BJ (cell line): Measurements from ENCODE around the gene ERCC6L2. TPM values are rescaled to one million over a fixed set of nuclear protein-coding genes. Genes with fewer than 3 reads are reported as not detected.

ENCODE experiments used
- CTCF ChIA-PET: fragments of 350-600 bp; formaldehyde crosslinking; extraction: SDS; loops from one replicate; lab custom pipeline; 2021; ENCODE audit warnings: antibody characterized with exemption, inconsistent platforms; lab: Yijun Ruan, JAX
- POLR2A ChIA-PET: fragments of 300-600 bp; sonication (Branson Sonifier 250); formaldehyde crosslinking; extraction: SDS; loops from one replicate; lab custom pipeline; 2021; ENCODE audit warnings: antibody characterized with exemption; lab: Charles Lee
- DNase-seq: peaks from one replicate; pipeline ENCODE4 v3.0.0-alpha.2; 2011; ENCODE audit warnings: low read depth
- H3K27me3 ChIP-seq: 2 replicates; pipeline ENCODE4 v1.6.0; 2011; ENCODE audit warnings: low read length; ENCODE audit not compliant: control insufficient read depth, insufficient read depth
- H3K36me3 ChIP-seq: 2 replicates; pipeline ENCODE4 v1.5.1; 2011; ENCODE audit warnings: low read length; ENCODE audit not compliant: control insufficient read depth, insufficient read depth
- H3K4me3 ChIP-seq: 2 replicates; pipeline ENCODE4 v1.5.1; 2011; ENCODE audit warnings: low read depth, mild to moderate bottlenecking, control low read depth, low read length
- polyA plus RNA-seq: library from polyadenylated mRNA; depleted of rRNA; stranded (reverse); fragments of >200 nt; gene quantifications from 2 replicates; pipeline ENCODE4 v1.2.3, GENCODE V29; 2011
- TF ChIP-seq, protein P1 (sequence below): IDR thresholded peaks from 2 replicates; pipeline ENCODE4 v1.5.1; 2011; ENCODE audit warnings: low read depth, mild to moderate bottlenecking, control low read depth, inconsistent platforms, low read length, moderate library complexity; ENCODE audit not compliant: insufficient read depth

The ERCC6L2 gene
- polyA plus RNA-seq, 1 experiment = 12.0 TPM

DNA sequence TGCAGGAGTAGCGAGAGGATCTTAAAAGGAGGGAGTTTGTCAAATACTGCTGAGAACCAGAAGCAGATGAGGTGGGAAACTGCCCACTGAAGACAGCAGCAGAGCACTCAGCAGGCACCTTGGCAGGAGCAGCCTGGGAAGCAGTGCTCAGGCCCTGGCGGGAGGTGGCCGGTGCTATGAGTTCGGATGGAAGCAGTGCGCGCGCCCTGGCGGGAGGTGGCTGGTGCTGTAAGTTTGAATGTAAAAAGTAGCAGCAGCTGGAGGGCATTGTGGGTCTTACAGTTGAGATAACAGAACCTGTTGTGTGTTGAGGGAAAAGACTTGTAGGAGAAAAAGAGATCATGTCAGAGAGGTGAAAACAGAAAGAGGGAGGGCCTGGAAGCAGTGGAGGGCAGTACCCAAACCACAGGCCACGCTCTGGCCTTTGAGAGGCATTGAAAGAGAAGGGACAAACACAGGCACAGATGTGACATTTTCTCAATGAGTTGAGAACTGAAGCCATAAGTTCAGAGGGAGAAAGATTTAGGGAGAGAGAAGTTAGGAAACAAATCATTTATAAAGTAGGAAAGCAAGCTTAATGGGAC lies 130.9 kb downstream of the ERCC6L2 start:
- CTCF ChIA-PET = interaction anchor here (1.0 to 1.8 kb wide), 2 partner anchors 18 to 279 kb away, joined by 3 read pairs; no protein-coding TSS in a partner anchor
- no peak for DNase-seq
- POLR2A ChIA-PET = no interaction called here
- TF ChIP-seq, protein P1, sequence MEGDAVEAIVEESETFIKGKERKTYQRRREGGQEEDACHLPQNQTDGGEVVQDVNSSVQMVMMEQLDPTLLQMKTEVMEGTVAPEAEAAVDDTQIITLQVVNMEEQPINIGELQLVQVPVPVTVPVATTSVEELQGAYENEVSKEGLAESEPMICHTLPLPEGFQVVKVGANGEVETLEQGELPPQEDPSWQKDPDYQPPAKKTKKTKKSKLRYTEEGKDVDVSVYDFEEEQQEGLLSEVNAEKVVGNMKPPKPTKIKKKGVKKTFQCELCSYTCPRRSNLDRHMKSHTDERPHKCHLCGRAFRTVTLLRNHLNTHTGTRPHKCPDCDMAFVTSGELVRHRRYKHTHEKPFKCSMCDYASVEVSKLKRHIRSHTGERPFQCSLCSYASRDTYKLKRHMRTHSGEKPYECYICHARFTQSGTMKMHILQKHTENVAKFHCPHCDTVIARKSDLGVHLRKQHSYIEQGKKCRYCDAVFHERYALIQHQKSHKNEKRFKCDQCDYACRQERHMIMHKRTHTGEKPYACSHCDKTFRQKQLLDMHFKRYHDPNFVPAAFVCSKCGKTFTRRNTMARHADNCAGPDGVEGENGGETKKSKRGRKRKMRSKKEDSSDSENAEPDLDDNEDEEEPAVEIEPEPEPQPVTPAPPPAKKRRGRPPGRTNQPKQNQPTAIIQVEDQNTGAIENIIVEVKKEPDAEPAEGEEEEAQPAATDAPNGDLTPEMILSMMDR = no peak
- Histone ChIP-seq H3K27me3 (no peaks in the 10 kb centered on the region), H3K36me3 (peaks cover 5% of the 10 kb centered on the region), H3K4me3 (no peak overlapping the region)

DNA sequence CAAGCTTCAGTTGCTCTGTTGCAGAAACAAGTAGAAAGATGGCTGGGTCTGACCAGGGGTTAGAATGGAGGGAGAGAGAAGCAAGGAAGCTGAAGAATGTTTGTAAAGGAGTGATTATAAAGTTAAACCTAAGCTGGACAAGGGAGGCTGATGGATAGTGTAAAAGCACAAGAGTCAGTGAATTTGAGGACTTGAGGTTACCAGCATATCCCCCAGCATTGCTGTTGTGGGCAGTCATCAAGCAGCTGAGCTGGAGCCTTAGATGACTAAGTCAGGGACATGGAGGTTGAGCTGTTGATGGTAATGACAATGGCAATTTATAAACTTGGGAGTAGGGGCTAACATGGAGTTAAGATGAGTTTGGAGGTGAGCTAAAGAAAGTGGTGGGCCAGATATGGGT lies 131.5 kb downstream of the ERCC6L2 start:
- POLR2A ChIA-PET = no interaction called here
- Histone ChIP-seq H3K4me3 (no peak overlapping the region), H3K27me3 (no peaks in the 10 kb centered on the region), H3K36me3 (peaks cover 5% of the 10 kb centered on the region)
- DNase-seq = no peak
- CTCF ChIA-PET = interaction anchor here (1.0 to 1.8 kb wide), 2 partner anchors 18 to 280 kb away, joined by 3 read pairs; no protein-coding TSS in a partner anchor
- TF ChIP-seq, protein P1 = no peak

DNA sequence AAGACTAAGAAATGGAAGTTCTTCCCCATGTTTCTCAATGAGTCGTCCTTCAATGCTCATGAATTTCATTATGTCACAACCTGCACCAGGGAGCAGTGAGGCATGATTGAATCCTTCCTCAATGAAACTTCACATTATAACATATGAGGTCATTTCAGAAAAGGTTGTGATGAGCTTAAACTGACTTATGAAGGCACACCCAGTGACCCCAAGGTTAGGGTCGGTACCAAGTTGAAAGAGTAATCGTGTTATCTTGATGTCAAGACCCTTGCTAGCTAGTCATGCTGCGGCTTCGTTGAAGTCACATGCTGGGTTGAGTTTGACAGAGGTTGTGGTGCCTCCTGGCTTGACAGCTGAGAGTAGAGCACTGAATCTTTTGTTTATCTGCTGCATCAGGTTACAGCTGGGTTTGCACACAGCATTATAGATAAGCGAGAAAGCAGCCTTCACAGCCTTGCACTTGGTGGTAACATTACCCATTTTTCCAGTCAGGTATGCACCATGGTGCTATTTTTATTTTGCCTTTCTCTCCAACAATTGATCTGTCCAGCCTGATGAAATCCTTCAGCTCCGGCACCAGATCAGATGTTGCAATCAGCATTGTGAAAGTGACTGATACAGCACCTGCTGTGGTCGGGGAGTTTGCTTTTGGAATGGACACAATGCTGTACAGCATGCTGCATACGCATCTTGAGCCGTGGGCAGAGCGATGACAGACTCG lies 133.2 kb downstream of the ERCC6L2 start:
- TF ChIP-seq, protein P1 = no peak
- Histone ChIP-seq H3K4me3 (no peak overlapping the region), H3K36me3 (peaks cover 5% of the 10 kb centered on the region), H3K27me3 (no peaks in the 10 kb centered on the region)
- POLR2A ChIA-PET = no interaction called here
- no peak for DNase-seq
- CTCF ChIA-PET = no interaction called here

DNA sequence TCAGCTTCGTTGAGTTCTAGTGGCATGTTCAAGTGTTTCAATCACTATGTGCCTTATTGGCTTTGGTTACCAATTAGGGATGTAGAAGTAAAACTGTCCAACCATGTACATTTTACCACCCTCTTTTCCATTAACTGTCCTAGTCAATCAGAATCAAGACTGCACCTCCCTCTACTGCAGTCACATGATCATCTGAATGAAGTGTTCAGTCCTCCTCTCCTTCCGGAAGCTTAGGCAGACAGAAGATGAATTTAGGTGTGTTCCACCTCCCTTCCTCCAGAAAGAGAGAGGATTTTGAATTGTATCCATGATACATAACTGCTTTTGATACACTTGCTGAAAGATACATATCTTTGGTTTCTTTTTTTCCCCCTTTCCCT lies 133.7 kb downstream of the ERCC6L2 start:
- TF ChIP-seq, protein P1 = no peak
- H3K4me3 ChIP-seq = no peak overlapping the region
- H3K27me3 ChIP-seq = no peaks in the 10 kb centered on the region
- peaks cover 5% of the 10 kb centered on the region for H3K36me3 ChIP-seq
- no peak for DNase-seq
- ChIA-PET POLR2A (no interaction called here), CTCF (no interaction called here)

DNA sequence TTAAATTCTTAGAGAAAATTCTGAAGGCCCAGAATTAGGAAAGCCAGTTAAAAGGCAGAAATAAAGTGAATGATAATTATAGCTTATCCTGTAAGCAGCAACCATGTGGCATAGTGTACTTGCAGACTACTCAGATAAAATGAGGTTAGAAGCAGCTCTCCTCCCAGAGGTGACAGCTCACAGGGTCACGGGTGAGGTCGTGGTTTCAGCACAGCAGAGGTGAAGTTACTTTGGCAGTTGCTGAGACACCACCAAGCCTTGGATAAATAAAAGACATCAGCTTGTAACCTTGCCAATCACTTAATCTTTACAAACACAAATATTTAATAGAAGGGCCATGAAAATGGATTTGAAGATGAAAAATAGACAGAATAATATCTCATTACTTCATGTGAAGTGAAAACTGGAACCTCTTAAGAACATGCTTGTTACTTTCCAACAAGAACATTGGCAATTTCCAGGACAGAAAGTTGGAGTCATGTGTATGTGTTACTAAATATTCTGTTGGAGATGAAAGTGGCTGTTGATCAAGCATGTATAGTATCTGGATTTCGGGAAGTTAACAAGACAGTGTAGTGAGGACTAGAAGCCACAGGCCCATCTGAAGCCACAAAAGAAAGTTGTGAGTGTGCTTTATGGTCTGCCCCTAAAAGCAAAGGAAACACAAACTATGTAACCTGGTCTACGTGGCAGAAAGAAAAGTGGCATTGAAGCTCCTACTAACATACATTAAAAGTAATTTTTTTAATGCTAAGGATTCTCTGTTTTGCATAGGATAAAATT lies 134.4 kb downstream of the ERCC6L2 start:
- TF ChIP-seq, protein P1 = no peak
- DNase-seq = no peak
- no peaks in the 10 kb centered on the region for H3K27me3 ChIP-seq
- peaks cover 5% of the 10 kb centered on the region for H3K36me3 ChIP-seq
- ChIA-PET CTCF (no interaction called here), POLR2A (no interaction called here)
- no peak overlapping the region for H3K4me3 ChIP-seq
